Activated CD8-positive, alpha-beta T cell treated with anti-CD3 and anti-CD28 coated beads for 36 hours (primary cell): Measurements from ENCODE around the gene CPA5. TPM values are rescaled to one million over a fixed set of nuclear protein-coding genes. Genes with fewer than 3 reads are reported as not detected.

Experiments
- ATAC-seq: fragments of 200-7000 bp; cut with Tn5 transposase; one replicate; pipeline ENCODE4 v1.10.0; 2021; ENCODE audit warnings: mild to moderate bottlenecking, moderate library complexity
- CTCF ChIA-PET: fragments of 350-600 bp; sonication (Branson Sonifier 250); formaldehyde crosslinking; loops from one replicate; lab custom pipeline; 2021; ENCODE audit warnings: antibody characterized with exemption; lab: Charles Lee
- POLR2A ChIA-PET: fragments of 350-600 bp; sonication (Branson Sonifier 250); formaldehyde crosslinking; loops from one replicate; lab custom pipeline; 2021; ENCODE audit warnings: antibody characterized with exemption; lab: Charles Lee
- DNase-seq: peaks from one replicate; pipeline ENCODE4 v3.0.0-alpha.2; 2020
- H3K27ac Mint-ChIP-seq: one replicate; pipeline ENCODE4 v1.8.0; 2021; ENCODE audit warnings: mild to moderate bottlenecking, mixed read lengths
- H3K27me3 Mint-ChIP-seq: one replicate; pipeline ENCODE4 v1.8.0; 2021; ENCODE audit warnings: mixed read lengths
- H3K36me3 Mint-ChIP-seq: one replicate; pipeline ENCODE4 v1.8.0; 2021; ENCODE audit warnings: low read depth, mixed read lengths
- H3K4me1 Mint-ChIP-seq: one replicate; pipeline ENCODE4 v1.8.0; 2021; ENCODE audit warnings: low read depth, mixed read lengths
- H3K4me3 Mint-ChIP-seq: one replicate; pipeline ENCODE4 v1.8.0; 2021; ENCODE audit warnings: mild to moderate bottlenecking, moderate library complexity, mixed read lengths
- H3K9me3 Mint-ChIP-seq: one replicate; pipeline ENCODE4 v1.8.0; 2021; ENCODE audit warnings: mixed read lengths
- intact Hi-C: fragments of 100-400 bp; cut with micrococcal nuclease; formaldehyde crosslinking; loops from one replicate; pipeline ENCODE4 v1.10.0; 2022
- total RNA-seq, 2 experiments: library from RNA; stranded (reverse); gene quantifications; one replicate each; pipeline ENCODE4 v1.2.3, GENCODE V29; 2021
- TF ChIP-seq, protein P1 (sequence below): fragments of 200-600 bp; IDR thresholded peaks from one replicate; pipeline ENCODE4 v1.8.0; 2022; ENCODE audit warnings: antibody characterized with exemption, mild to moderate bottlenecking

Gene CPA5
- total RNA-seq, 2 experiments from 2014 or later = 0.25 to 0.88 TPM

- ATAC-seq (no peak), DNase-seq (no peak)
- intact Hi-C loops = no loop called here
- Mint-ChIP-seq H3K9me3 (no peaks in the 10 kb centered on the region), H3K4me3 (no peak overlapping the region), H3K4me1 (peaks cover 21% of the 10 kb centered on the region), H3K27ac (no peak overlapping the region), H3K27me3 (no peaks in the 10 kb centered on the region), H3K36me3 (no peaks in the 10 kb centered on the region)
- TF ChIP-seq, protein P1, sequence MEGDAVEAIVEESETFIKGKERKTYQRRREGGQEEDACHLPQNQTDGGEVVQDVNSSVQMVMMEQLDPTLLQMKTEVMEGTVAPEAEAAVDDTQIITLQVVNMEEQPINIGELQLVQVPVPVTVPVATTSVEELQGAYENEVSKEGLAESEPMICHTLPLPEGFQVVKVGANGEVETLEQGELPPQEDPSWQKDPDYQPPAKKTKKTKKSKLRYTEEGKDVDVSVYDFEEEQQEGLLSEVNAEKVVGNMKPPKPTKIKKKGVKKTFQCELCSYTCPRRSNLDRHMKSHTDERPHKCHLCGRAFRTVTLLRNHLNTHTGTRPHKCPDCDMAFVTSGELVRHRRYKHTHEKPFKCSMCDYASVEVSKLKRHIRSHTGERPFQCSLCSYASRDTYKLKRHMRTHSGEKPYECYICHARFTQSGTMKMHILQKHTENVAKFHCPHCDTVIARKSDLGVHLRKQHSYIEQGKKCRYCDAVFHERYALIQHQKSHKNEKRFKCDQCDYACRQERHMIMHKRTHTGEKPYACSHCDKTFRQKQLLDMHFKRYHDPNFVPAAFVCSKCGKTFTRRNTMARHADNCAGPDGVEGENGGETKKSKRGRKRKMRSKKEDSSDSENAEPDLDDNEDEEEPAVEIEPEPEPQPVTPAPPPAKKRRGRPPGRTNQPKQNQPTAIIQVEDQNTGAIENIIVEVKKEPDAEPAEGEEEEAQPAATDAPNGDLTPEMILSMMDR = no peak
- ChIA-PET POLR2A (no interaction called here), CTCF (no interaction called here)
These were observed 7.1 kb downstream of the CPA5 start for GRCh38 chr7:130351791-130352090.

DNA sequence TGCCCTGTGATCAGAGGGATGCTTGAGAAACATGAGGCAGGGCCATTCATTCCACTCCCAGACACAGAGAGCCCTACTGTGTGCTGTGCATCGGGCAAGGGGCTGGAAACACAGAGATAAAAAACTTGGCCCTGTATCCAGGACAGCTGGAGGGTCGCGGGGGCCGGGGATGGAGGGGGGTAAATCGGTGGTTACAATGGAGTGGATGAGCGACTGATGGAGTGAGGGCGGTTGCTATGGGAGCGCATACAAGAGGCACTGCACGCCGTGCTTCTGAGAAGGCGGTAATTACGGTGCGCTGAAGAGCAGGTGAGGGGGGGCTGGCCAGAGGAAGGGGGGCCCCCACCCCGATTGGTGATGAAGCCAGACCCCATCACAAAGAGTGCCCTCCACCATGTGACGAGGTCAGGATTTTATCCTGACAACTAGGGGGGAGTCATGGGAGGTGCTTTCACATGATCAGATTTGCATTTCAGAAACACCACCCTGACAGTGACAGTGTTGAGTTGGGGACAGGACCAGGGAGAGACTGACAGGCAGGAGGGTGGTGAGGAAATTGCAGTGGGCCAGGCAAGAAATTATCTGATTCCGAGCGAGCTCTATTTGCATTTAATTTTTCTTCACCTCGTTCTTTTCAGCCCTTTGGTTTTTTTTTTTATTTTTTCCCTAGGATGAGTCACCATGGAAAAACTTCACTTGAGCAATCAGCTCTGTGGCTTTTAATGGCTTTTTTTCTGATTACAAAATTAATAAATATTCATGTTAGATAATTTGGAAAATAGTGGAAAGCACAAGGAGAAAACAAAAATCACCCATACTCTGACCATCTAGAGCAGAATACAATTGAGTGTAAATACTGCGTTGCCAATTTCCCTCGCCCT is 7.8 kb downstream of the CPA5 start:
- Mint-ChIP-seq H3K4me1 (peaks cover 21% of the 10 kb centered on the region), H3K36me3 (no peaks in the 10 kb centered on the region), H3K27ac (no peak overlapping the region), H3K27me3 (no peaks in the 10 kb centered on the region), H3K4me3 (no peak overlapping the region), H3K9me3 (no peaks in the 10 kb centered on the region)
- DNase-seq = no peak
- TF ChIP-seq, protein P1 = no peak
- POLR2A ChIA-PET = no interaction called here
- ATAC-seq = no peak
- intact Hi-C loops = no loop called here
- CTCF ChIA-PET = no interaction called here

GRCh38 chr7:130353196-130353595 is 8.6 kb downstream of the CPA5 start:
- TF ChIP-seq, protein P1 = no peak
- Mint-ChIP-seq H3K4me3 (no peak overlapping the region), H3K27ac (no peak overlapping the region), H3K4me1 (peaks cover 21% of the 10 kb centered on the region), H3K36me3 (no peaks in the 10 kb centered on the region), H3K9me3 (no peaks in the 10 kb centered on the region), H3K27me3 (no peaks in the 10 kb centered on the region)
- ATAC-seq (no peak), DNase-seq (no peak)
- CTCF ChIA-PET = no interaction called here
- intact Hi-C loops = no loop called here
- POLR2A ChIA-PET = no interaction called here

DNA sequence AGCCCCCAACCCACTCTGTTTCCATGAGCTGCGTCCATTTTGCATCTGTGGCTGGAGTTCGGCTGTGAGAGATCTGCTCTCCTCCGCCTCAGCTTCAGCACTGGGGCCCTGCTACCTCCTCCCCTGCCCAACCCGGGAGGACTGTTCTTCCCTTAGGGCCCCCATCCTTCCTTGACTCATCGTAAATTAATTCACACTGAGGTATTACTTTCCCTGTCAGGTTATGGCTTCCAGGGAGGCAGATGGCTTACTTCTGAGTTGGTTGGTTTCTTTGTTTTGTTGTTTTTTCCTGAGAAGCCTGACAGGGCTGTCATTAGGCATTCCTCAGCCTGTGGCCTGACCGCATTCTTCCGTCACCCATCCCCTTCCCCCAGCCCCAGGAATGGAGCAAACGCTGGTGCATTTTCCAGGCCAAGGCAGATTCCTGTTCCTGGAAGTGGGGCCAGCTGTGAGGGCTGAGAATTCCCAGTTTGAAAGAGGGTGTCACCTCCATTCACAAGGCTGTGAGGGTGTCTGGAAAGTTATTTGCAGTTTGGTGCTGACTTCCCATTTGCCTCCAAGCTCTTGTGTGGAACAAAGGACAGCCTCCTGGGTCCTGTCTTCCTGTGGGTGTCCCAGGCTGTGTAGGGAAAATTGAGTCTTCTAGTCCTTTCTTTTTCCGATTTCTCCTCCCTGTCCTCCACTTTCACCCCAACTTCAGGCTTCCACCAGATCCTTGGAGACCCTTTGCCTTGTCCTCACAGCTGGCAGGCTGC is 11.7 kb downstream of the CPA5 start:
- Mint-ChIP-seq H3K27me3 (no peaks in the 10 kb centered on the region), H3K27ac (peak overlapping the region; percentile 34), H3K4me3 (no peak overlapping the region), H3K9me3 (peaks cover 13% of the 10 kb centered on the region), H3K4me1 (peaks cover 12% of the 10 kb centered on the region), H3K36me3 (no peaks in the 10 kb centered on the region)
- ChIA-PET POLR2A (no interaction called here), CTCF (no interaction called here)
- TF ChIP-seq, protein P1 = no peak
- ATAC-seq = no peak
- intact Hi-C loops = no loop called here
- DNase-seq = no peak
